Adrenal gland (tissue), 12 donors: Measurements from ENCODE around the gene AIF1. TPM values are rescaled to one million over a fixed set of nuclear protein-coding genes. Genes with fewer than 3 reads are reported as not detected.
A peak's percentile ranks its signal among the peaks of the same experiment; 100 is the strongest.

Source experiments
- DNase-seq, 7 donors: peaks; one replicate each; pipeline ENCODE4 v3.0.0-alpha.2; 2019 to 2020
- H3K27ac ChIP-seq, 5 donors: fragments of 200-600 bp; sonication (generic) in 4 of 5; 1 replicate in 3 of 5; 2 replicates in 2 of 5; pipeline versions ENCODE4 v1.5.1 to v1.8.0; 2016 to 2020; ENCODE audit warnings: mild to moderate bottlenecking in 1 of 5
- H3K27me3 ChIP-seq: fragments of 200-600 bp; 2 replicates; pipeline ENCODE4 v1.8.0; 2021
- H3K36me3 ChIP-seq, 2 donors: fragments of 200-600 bp; replicated peaks in 1 of 2; 1 replicate in 1 of 2; 2 replicates in 1 of 2; pipeline versions ENCODE4 v1.5.1 to v1.8.0; 2018 to 2022
- H3K4me1 ChIP-seq, 2 donors: fragments of 200-600 bp; replicated peaks in 1 of 2; 1 replicate in 1 of 2; 2 replicates in 1 of 2; pipeline versions ENCODE4 v1.5.1 to v1.8.0; 2018 to 2021
- H3K4me3 ChIP-seq, 4 donors: fragments of 200-600 bp; sonication (generic) in 3 of 4; one replicate each; pipeline ENCODE4 v1.5.1; 2016 to 2018
- H3K9me3 ChIP-seq, 3 donors: fragments of 200-600 bp; sonication (generic) in 1 of 3; replicated peaks in 1 of 3; 1 replicate in 2 of 3; 2 replicates in 1 of 3; pipeline versions ENCODE4 v1.5.1 to v1.8.0; 2016 to 2021
- CTCF ChIP-seq, 6 experiments: fragments of 450-650 bp in 4 of 6; fragments of 200-600 bp in 2 of 6; sonication (generic) in 1 of 6; IDR thresholded peaks; 1 replicate in 5 of 6; 2 replicates in 1 of 6; pipeline versions ENCODE4 v1.5.1 to v1.8.0; 2016 to 2021; ENCODE audit warnings: antibody characterized with exemption in 6 of 6, mild to moderate bottlenecking in 2 of 6, moderate library complexity in 1 of 6
- POLR2A ChIP-seq, 2 donors: fragments of 450-650 bp; IDR thresholded peaks; one replicate each; pipeline ENCODE4 v1.6.1; 2017; ENCODE audit warnings: antibody characterized with exemption in 2 of 2, mild to moderate bottlenecking in 2 of 2, moderate library complexity in 1 of 2
- WGBS, 4 donors: extraction: QIAGEN DNeasy Blood & Tissue Kit in 2 of 4; methylation state at CpG; one replicate each; pipeline versions ENCODE4 v1.1.5 to v1.1.7; 2013 to 2017; 5-methylcytosine and 5-hydroxymethylcytosine counted together
- intact Hi-C, 2 donors: fragments of 100-400 bp; cut with DNase I; formaldehyde crosslinking; loops; one replicate each; pipeline versions ENCODE4 v1.14.1 to v1.15.0; 2022 to 2023
- polyA plus RNA-seq, 3 donors: library from polyadenylated mRNA; stranded (reverse); fragments of 200-250 nt in 2 of 3; fragments of 350-450 nt in 1 of 3; fragmentation: Illumina TruSeq in 1 of 3; extraction: RNeasy Lipid Tissue Mini Kit (QIAGEN cat#74804) in 1 of 3; gene quantifications; one replicate each; pipeline ENCODE4 v1.2.3, GENCODE V29; 2013 to 2014
- total RNA-seq, 9 donors: library from RNA; depleted of rRNA in 4 of 9; stranded (reverse); fragments of >200 nt in 4 of 9; fragments of 120-200 nt in 1 of 9; fragmentation: NEBNext Ultra II Directional in 1 of 9; extraction: Animal tissue kit (Norgen Biotek cat#: 25700) in 1 of 9; gene quantifications; one replicate each; pipeline versions ENCODE4 v1.1.0 to v1.2.4, GENCODE V29; 2013 to 2023
- donor health status: healthy with polysubstance abuse.
- donor health status: Bipolar disorder and iron deficiency.
- donor health status: DM: yes; HTN: yes; CAD: no.
- donor health status: DM: no; HTN: no; CAD: no.
- donor health status: DM: no; HTN: no; CAD: no.
- donor health status: DM: yes; HTN: yes; CAD: no.

Gene AIF1
- total and polyA plus RNA-seq, 12 donors = 15.3 to 104 (median 66.3) TPM

DNA sequence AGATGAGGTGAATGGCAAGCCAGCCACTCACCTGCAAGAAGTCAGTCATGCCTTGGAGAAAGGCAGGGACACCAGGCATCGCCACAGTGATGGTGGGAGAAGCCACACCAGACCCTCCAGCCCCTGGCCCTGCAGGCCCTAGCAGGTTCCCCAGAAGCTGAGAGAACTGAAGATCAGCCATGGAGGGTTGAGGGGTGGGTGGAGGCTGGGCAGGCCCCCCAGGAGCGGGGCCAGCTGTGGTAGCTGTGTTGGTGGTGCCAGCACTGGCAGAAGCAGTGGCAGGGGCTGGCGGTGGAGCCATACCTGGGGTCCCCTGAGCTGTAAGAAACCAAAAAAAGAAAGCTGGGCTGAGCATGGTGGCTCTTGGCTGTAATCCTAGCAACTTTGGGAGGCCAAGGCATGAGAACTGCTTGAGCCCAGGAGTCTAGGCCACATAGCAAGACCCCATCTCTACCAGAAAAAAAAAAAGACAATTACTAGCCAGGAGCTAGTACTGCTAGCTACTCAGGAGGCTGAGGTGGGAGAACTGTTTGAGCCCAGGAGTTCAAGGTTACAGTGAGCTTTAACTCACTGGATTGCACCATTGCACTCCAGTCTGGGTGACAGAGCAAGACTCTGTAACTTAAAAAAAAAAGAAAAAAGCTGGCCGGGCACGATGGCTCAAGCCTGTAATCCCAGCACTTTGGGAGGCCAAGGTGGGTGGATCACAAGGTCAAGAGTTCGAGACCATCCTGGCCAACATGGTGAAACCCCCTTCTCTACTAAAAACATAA, 27.9 kb downstream of the AIF1 start:
- Histone ChIP-seq H3K36me3 (peaks cover 0 to 98% of the 10 kb centered on the region in 2 donors), H3K4me3 (no peak overlapping the region), H3K27ac (peak overlapping the region in 3 of 5 donors; percentile 5 to 68 (median 7)), H3K9me3 (no peaks in the 10 kb centered on the region), H3K27me3 (no peaks in the 10 kb centered on the region), H3K4me1 (peaks cover 0 to 5% of the 10 kb centered on the region in 2 donors)
- no peak for TF ChIP-seq CTCF (IDR thresholded peaks at IDR 0.05)
- no peak for TF ChIP-seq POLR2A (IDR thresholded peaks at IDR 0.05)
- peak in 3 of 7 donors; percentile 49 to 69 (median 52) for DNase-seq
- intact Hi-C loops = no loop called here
- WGBS, 4 donors = 61 to 76% (median 74%) methylated on average over 5 to 6 of the region's 6 CpGs

GRCh38 chr6:31643818-31644454, 28.9 kb downstream of the AIF1 start:
- Histone ChIP-seq H3K27me3 (no peaks in the 10 kb centered on the region), H3K36me3 (peaks cover 0 to 100% of the 10 kb centered on the region in 2 donors), H3K4me1 (peaks cover 0 to 5% of the 10 kb centered on the region in 2 donors), H3K9me3 (no peaks in the 10 kb centered on the region), H3K27ac (peak overlapping the region in 1 of 5 donors; percentile 46), H3K4me3 (no peak overlapping the region)
- TF ChIP-seq CTCF (IDR thresholded peaks at IDR 0.05) (no peak), POLR2A (IDR thresholded peaks at IDR 0.05) (no peak)
- intact Hi-C loops = no loop called here
- DNase-seq = no peak
- 86 to 91% (median 88%) methylated on average over 16 to 17 of the region's 17 CpGs for WGBS, 4 donors

DNA sequence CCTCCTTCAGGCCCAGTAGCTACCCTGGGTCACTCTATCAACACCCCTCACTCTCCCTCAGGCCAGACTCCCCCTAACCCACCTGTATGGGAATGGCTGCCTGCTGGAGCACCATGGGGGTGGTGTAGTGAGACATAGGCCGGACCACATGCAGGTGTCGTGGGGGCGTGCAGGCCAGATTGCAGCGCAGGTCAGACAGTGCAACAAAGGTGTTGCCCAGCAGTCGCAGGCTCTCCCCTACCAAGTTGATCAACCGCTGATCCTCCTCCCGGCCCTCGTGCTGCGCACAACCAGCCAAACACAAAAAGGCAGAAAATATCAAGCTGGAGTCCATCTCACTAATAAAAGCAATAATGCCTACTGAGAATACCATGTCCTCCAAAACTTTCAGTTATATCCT, 30.3 kb downstream of the AIF1 start:
- Histone ChIP-seq H3K4me3 (no peak overlapping the region), H3K27me3 (no peaks in the 10 kb centered on the region), H3K36me3 (peaks cover 0 to 100% of the 10 kb centered on the region in 2 donors), H3K4me1 (peaks cover 0 to 10% of the 10 kb centered on the region in 2 donors), H3K9me3 (no peaks in the 10 kb centered on the region), H3K27ac (no peak overlapping the region)
- 93 to 95% (median 95%) methylated on average over 9 of the region's 9 CpGs for WGBS, 4 donors
- intact Hi-C loops = no loop called here
- no peak for TF ChIP-seq POLR2A (IDR thresholded peaks at IDR 0.05)
- TF ChIP-seq CTCF (IDR thresholded peaks at IDR 0.05) = no peak
- no peak for DNase-seq

- Histone ChIP-seq H3K27ac (peak overlapping the region; percentile 97 to 100 (median 98)), H3K4me1 (peaks cover 12 to 31% of the 10 kb centered on the region in 2 donors), H3K36me3 (peaks cover 0 to 51% of the 10 kb centered on the region in 2 donors), H3K27me3 (no peaks in the 10 kb centered on the region), H3K9me3 (no peaks in the 10 kb centered on the region), H3K4me3 (peak overlapping the region; percentile 13 to 92 (median 64))
- DNase-seq = peak in 6 of 7 donors; percentile 80 to 91 (median 88)
- TF ChIP-seq CTCF (IDR thresholded peaks at IDR 0.05) = peak in 1 of 6 experiments; percentile 4
- TF ChIP-seq POLR2A (IDR thresholded peaks at IDR 0.05) = peak in 1 of 2 donors; percentile 9
- intact Hi-C loops = no loop called here
- 3 to 4% (median 3%) methylated on average over 17 to 29 of the region's 29 CpGs for WGBS, 4 donors
Observed at GRCh38 chr6:31651602-31652191, 36.7 kb downstream of the AIF1 start.
